ENCODE measurements around the gene KIF21A.

- TF ChIP-seq CTCF (IDR thresholded peaks at IDR 0.05) (no peak), POLR2A (IDR thresholded peaks at IDR 0.05) (no peak)
Measured at GRCh38 chr12:39443929-39444209, 949 bp upstream of the KIF21A start.
